Astrocyte (in vitro differentiated cells and primary cell): ENCODE measurements around the gene PLA2G2D.

ENCODE experiments used
- EZH2 ChIP-seq: IDR thresholded peaks from 2 replicates; pipeline ENCODE4 v1.6.1; 2012; ENCODE audit warnings: mild to moderate bottlenecking, low read length, inconsistent platforms; ENCODE audit not compliant: insufficient read depth
- TF ChIP-seq, protein P1 (sequence below): IDR thresholded peaks from 2 replicates; pipeline ENCODE4 v1.5.1; 2011; ENCODE audit warnings: low read depth, mild to moderate bottlenecking, inconsistent platforms, low read length, moderate library complexity; ENCODE audit not compliant: insufficient read depth

DNA sequence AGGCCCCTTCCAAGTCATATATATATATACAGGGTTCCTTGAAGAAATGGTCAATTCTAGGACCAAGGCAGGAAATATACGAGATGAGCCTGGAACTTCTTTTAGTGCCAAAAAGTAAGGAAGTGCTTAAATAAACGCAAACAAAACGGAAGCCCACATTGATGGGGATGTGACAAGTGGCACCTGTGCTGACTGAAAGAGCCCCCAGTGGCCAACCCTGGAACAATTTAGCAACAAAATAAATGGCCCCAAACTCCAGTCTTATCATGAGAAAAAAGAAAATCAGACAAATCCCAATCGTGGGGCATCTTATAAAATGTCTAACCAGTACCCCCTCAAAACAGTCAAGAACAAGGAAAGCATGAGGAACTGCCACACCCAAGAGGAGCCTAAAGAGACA lies 31.7 kb downstream of the PLA2G2D start:
- no peak for TF ChIP-seq EZH2
- TF ChIP-seq, protein P1, sequence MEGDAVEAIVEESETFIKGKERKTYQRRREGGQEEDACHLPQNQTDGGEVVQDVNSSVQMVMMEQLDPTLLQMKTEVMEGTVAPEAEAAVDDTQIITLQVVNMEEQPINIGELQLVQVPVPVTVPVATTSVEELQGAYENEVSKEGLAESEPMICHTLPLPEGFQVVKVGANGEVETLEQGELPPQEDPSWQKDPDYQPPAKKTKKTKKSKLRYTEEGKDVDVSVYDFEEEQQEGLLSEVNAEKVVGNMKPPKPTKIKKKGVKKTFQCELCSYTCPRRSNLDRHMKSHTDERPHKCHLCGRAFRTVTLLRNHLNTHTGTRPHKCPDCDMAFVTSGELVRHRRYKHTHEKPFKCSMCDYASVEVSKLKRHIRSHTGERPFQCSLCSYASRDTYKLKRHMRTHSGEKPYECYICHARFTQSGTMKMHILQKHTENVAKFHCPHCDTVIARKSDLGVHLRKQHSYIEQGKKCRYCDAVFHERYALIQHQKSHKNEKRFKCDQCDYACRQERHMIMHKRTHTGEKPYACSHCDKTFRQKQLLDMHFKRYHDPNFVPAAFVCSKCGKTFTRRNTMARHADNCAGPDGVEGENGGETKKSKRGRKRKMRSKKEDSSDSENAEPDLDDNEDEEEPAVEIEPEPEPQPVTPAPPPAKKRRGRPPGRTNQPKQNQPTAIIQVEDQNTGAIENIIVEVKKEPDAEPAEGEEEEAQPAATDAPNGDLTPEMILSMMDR, result no peak
